HEK293 (cell line): ENCODE data around the gene TPSG1.

Experiments
- CTCF ChIA-PET: fragments of 350-600 bp; formaldehyde crosslinking; extraction: SDS; loops from one replicate; lab custom pipeline; 2021; ENCODE audit warnings: antibody characterized with exemption; lab: Yijun Ruan, JAX
- POLR2A ChIA-PET: fragments of 300-600 bp; formaldehyde crosslinking; extraction: SDS; loops from one replicate; lab custom pipeline; 2020; ENCODE audit warnings: antibody characterized with exemption, inconsistent platforms; lab: Yijun Ruan, JAX
- H3K27ac ChIP-seq: fragments of 200-500 bp; sonication (Bioruptor generic); 2 replicates; pipeline ENCODE4 v1.5.1; 2014; ENCODE audit warnings: low read depth, low read length, control low read depth, inconsistent platforms; ENCODE audit errors: extremely low read depth
- H3K36me3 ChIP-seq, 2 experiments: fragments of 200-500 bp in 1 of 2; sonication (Bioruptor generic) in 1 of 2; 1 replicate in 1 of 2; 2 replicates in 1 of 2; pipeline ENCODE4 v1.5.1; 2014 to 2017; ENCODE audit warnings: inconsistent platforms in 2 of 2, low read length in 2 of 2; ENCODE audit not compliant: control insufficient read depth in 2 of 2, insufficient read depth in 1 of 2
- H3K4me1 ChIP-seq: fragments of 200-500 bp; sonication (Bioruptor generic); 2 replicates; pipeline ENCODE4 v1.5.1; 2014; ENCODE audit warnings: mild to moderate bottlenecking, low read length, inconsistent platforms; ENCODE audit not compliant: control insufficient read depth, insufficient read depth
- H3K4me3 ChIP-seq: 2 replicates; pipeline ENCODE4 v1.5.1; 2011; ENCODE audit warnings: low read depth, mild to moderate bottlenecking, control low read depth, low read length, moderate library complexity
- H3K9me3 ChIP-seq: fragments of 200-500 bp; sonication (Bioruptor generic); 2 replicates; pipeline ENCODE4 v1.5.1; 2014; ENCODE audit warnings: low read depth, low read length, inconsistent platforms; ENCODE audit not compliant: control insufficient read depth, insufficient read depth
- EGR2 ChIP-seq: fragments of 450-650 bp; formaldehyde crosslinking; IDR thresholded peaks from 2 replicates; pipeline ENCODE4 v1.5.1; 2016; ENCODE audit warnings: low read depth, missing biosample characterization, missing genetic modification characterization
- FEZF1 ChIP-seq: fragments of 450-650 bp; formaldehyde crosslinking; IDR thresholded peaks from 2 replicates; pipeline ENCODE4 v1.5.1; 2016; ENCODE audit warnings: missing biosample characterization, missing genetic modification characterization
- GFI1B ChIP-seq: fragments of 450-650 bp; formaldehyde crosslinking; IDR thresholded peaks from 2 replicates; pipeline ENCODE4 v1.5.1; 2016; ENCODE audit warnings: missing biosample characterization, missing genetic modification characterization
- IKZF3 ChIP-seq: fragments of 450-650 bp; IDR thresholded peaks from 2 replicates; pipeline ENCODE4 v1.5.0; 2018; ENCODE audit warnings: missing biosample characterization, mild to moderate bottlenecking, missing genetic modification characterization, moderate library complexity
- INSM2 ChIP-seq: fragments of 450-650 bp; formaldehyde crosslinking; IDR thresholded peaks from 2 replicates; pipeline ENCODE4 v1.5.1; 2016; ENCODE audit warnings: missing biosample characterization, missing genetic modification characterization
- OSR2 ChIP-seq: fragments of 450-650 bp; formaldehyde crosslinking; IDR thresholded peaks from 2 replicates; pipeline ENCODE4 v1.5.1; 2016; ENCODE audit warnings: missing biosample characterization, missing genetic modification characterization
- YY2 ChIP-seq: fragments of 450-650 bp; formaldehyde crosslinking; IDR thresholded peaks from 2 replicates; pipeline ENCODE4 v1.5.1; 2016; ENCODE audit warnings: missing biosample characterization, missing genetic modification characterization
- ZBTB6 ChIP-seq: fragments of 450-650 bp; formaldehyde crosslinking; IDR thresholded peaks from 2 replicates; pipeline ENCODE4 v1.5.1; 2017; ENCODE audit warnings: missing biosample characterization, missing genetic modification characterization
- ZBTB7A ChIP-seq: fragments of 450-650 bp; formaldehyde crosslinking; IDR thresholded peaks from 2 replicates; pipeline ENCODE4 v1.5.1; 2016; ENCODE audit warnings: low read depth, missing biosample characterization, missing genetic modification characterization
- ZIC2 ChIP-seq: fragments of 450-650 bp; formaldehyde crosslinking; IDR thresholded peaks from 2 replicates; pipeline ENCODE4 v1.5.1; 2016; ENCODE audit warnings: missing biosample characterization, missing genetic modification characterization
- ZNF10 ChIP-seq: fragments of 450-650 bp; formaldehyde crosslinking; IDR thresholded peaks from 2 replicates; pipeline ENCODE4 v1.5.1; 2017; ENCODE audit warnings: missing biosample characterization, missing genetic modification characterization
- ZNF335 ChIP-seq: fragments of 450-650 bp; formaldehyde crosslinking; conservative IDR thresholded peaks from 2 replicates; pipeline ENCODE4 v1.5.1; 2016; ENCODE audit warnings: missing biosample characterization, missing genetic modification characterization
- ZNF394 ChIP-seq: fragments of 450-650 bp; formaldehyde crosslinking; IDR thresholded peaks from 2 replicates; pipeline ENCODE4 v1.5.1; 2016; ENCODE audit warnings: missing biosample characterization, missing genetic modification characterization, mild to moderate bottlenecking, moderate library complexity, borderline replicate concordance
- ZNF398 ChIP-seq: fragments of 450-650 bp; formaldehyde crosslinking; IDR thresholded peaks from 2 replicates; pipeline ENCODE4 v1.5.1; 2017; ENCODE audit warnings: missing biosample characterization, missing genetic modification characterization
- ZNF473 ChIP-seq: fragments of 450-650 bp; formaldehyde crosslinking; IDR thresholded peaks from 2 replicates; pipeline ENCODE4 v1.5.1; 2017; ENCODE audit warnings: missing biosample characterization, missing genetic modification characterization
- ZNF48 ChIP-seq: fragments of 450-650 bp; formaldehyde crosslinking; IDR thresholded peaks from 2 replicates; pipeline ENCODE4 v1.5.1; 2016; ENCODE audit warnings: missing biosample characterization, missing genetic modification characterization
- ZNF707 ChIP-seq: fragments of 450-650 bp; formaldehyde crosslinking; IDR thresholded peaks from 2 replicates; pipeline ENCODE4 v1.5.1; 2016; ENCODE audit warnings: missing biosample characterization, missing genetic modification characterization
- ZNF747 ChIP-seq: fragments of 450-650 bp; formaldehyde crosslinking; IDR thresholded peaks from 2 replicates; pipeline ENCODE4 v1.5.1; 2016; ENCODE audit warnings: missing biosample characterization, missing genetic modification characterization
- ZNF768 ChIP-seq: fragments of 450-650 bp; formaldehyde crosslinking; IDR thresholded peaks from 2 replicates; pipeline ENCODE4 v1.5.1; 2018; ENCODE audit warnings: missing biosample characterization, mild to moderate bottlenecking, missing genetic modification characterization
- ZNF776 ChIP-seq: fragments of 450-650 bp; formaldehyde crosslinking; IDR thresholded peaks from 2 replicates; pipeline ENCODE4 v1.5.0; 2017; ENCODE audit warnings: missing biosample characterization, missing genetic modification characterization, borderline replicate concordance
- ZSCAN4 ChIP-seq: fragments of 450-650 bp; formaldehyde crosslinking; IDR thresholded peaks from 2 replicates; pipeline ENCODE4 v1.5.1; 2017; ENCODE audit warnings: missing biosample characterization, missing genetic modification characterization
- ZXDB ChIP-seq: fragments of 450-650 bp; formaldehyde crosslinking; IDR thresholded peaks from 2 replicates; pipeline ENCODE4 v1.5.1; 2016; ENCODE audit warnings: missing biosample characterization, missing genetic modification characterization

The TPSG1 gene

GRCh38 chr16:1172651-1173050, 52.4 kb downstream of the TPSG1 start:
- POLR2A ChIA-PET, result no interaction called here

GRCh38 chr16:1171854-1172428, 53.1 kb downstream of the TPSG1 start:
- POLR2A ChIA-PET, result no interaction called here

More at GRCh38 chr16:1172651-1173050, 52.4 kb downstream of the TPSG1 start:
- H3K4me1 ChIP-seq, result no peaks in the 10 kb centered on the region
- H3K36me3 ChIP-seq, result no peaks in the 10 kb centered on the region
- CTCF ChIA-PET, result interaction anchor here (0.6 kb wide), 1 partner anchor 61 kb away, joined by 3 read pairs; no protein-coding TSS in a partner anchor
- no peak overlapping the region for H3K27ac ChIP-seq
- H3K4me3 ChIP-seq, result no peak overlapping the region
- TF ChIP-seq ZSCAN4 (tag by site-specific recombination) (no peak), ZIC2 (tag by site-specific recombination) (peak; percentile 50; the same call in 1 of the 2 replicates)
- H3K9me3 ChIP-seq, result no peaks in the 10 kb centered on the region

More at GRCh38 chr16:1171854-1172428, 53.1 kb downstream of the TPSG1 start:
- CTCF ChIA-PET, result interaction anchor here (0.6 kb wide), 1 partner anchor 61 kb away, joined by 3 read pairs; no protein-coding TSS in a partner anchor
- TF ChIP-seq ZNF473 (no peak), ZBTB7A (no peak), ZNF776 (tag by site-specific recombination) (no peak), ZNF707 (tag by site-specific recombination) (no peak), ZNF768 (tag by site-specific recombination) (no peak), ZNF398 (tag by site-specific recombination) (no peak), ZNF48 (tag by site-specific recombination) (no peak), ZNF394 (tag by site-specific recombination) (no peak), GFI1B (tag by site-specific recombination) (no peak), OSR2 (tag by site-specific recombination) (no peak), ZNF747 (tag by site-specific recombination) (no peak), FEZF1 (tag by site-specific recombination) (no peak), ZNF10 (tag by site-specific recombination) (no peak), ZBTB6 (no peak), IKZF3 (tag by site-specific recombination) (no peak), YY2 (tag by site-specific recombination) (no peak), ZNF335 (tag by site-specific recombination) (no peak), ZXDB (tag by site-specific recombination) (no peak), INSM2 (tag by site-specific recombination) (no peak), EGR2 (tag by site-specific recombination) (no peak)
- Histone ChIP-seq H3K4me1 (no peaks in the 10 kb centered on the region), H3K36me3 (no peaks in the 10 kb centered on the region), H3K4me3 (no peak overlapping the region), H3K9me3 (no peaks in the 10 kb centered on the region), H3K27ac (no peak overlapping the region)
